Kidney (tissue), 14 donors: ENCODE results near the gene IPO11. TPM values are rescaled to one million over a fixed set of nuclear protein-coding genes. Genes with fewer than 3 reads are reported as not detected.

Experiments
- DNase-seq, 5 donors: peaks; one replicate each; pipeline ENCODE4 v3.0.0-alpha.2; 2013 to 2020
- FAIRE-seq: peaks from 2 replicates; lab custom pipeline; 2012; peaks lifted over from hg19 to GRCh38; lab: Jason Lieb, UNC
- H3K27ac ChIP-seq, 2 donors: one replicate each; pipeline ENCODE4 v1.7.0; 2013; ENCODE audit warnings: low read depth in 2 of 2, low read length in 2 of 2, inconsistent platforms in 1 of 2
- H3K27me3 ChIP-seq: one replicate; pipeline ENCODE4 v1.7.1; 2013; ENCODE audit warnings: low read length, inconsistent platforms; ENCODE audit not compliant: control insufficient read depth, insufficient read depth
- H3K36me3 ChIP-seq, 3 donors: one replicate each; pipeline versions ENCODE4 v1.7.0 to v1.7.1; 2013; ENCODE audit warnings: low read length in 3 of 3, control low read depth in 1 of 3, inconsistent platforms in 1 of 3; ENCODE audit not compliant: insufficient read depth in 3 of 3, control insufficient read depth in 2 of 3
- H3K4me1 ChIP-seq, 3 donors: one replicate each; pipeline versions ENCODE4 v1.7.0 to v1.7.1; 2013; ENCODE audit warnings: low read length in 3 of 3, inconsistent platforms in 1 of 3, low read depth in 1 of 3; ENCODE audit not compliant: control insufficient read depth in 2 of 3, insufficient read depth in 2 of 3
- H3K4me3 ChIP-seq, 3 donors: one replicate each; pipeline versions ENCODE4 v1.7.0 to v1.8.1; 2013; ENCODE audit warnings: low read length in 3 of 3, control low read depth in 1 of 3, inconsistent platforms in 1 of 3
- H3K9ac ChIP-seq, 3 donors: one replicate each; pipeline versions ENCODE4 v1.7.0 to v1.7.1; 2013; ENCODE audit warnings: low read length in 3 of 3, control low read depth in 1 of 3, inconsistent platforms in 1 of 3
- H3K9me3 ChIP-seq, 3 donors: one replicate each; pipeline versions ENCODE4 v1.7.0 to v1.7.1; 2013; ENCODE audit warnings: low read length in 3 of 3, control low read depth in 1 of 3, inconsistent platforms in 1 of 3; ENCODE audit not compliant: control insufficient read depth in 2 of 3, insufficient read depth in 1 of 3
- intact Hi-C: fragments of 100-400 bp; cut with DNase I; formaldehyde crosslinking; loops from one replicate; pipeline ENCODE4 v1.11.1; 2022
- polyA plus RNA-seq: library from polyadenylated mRNA; stranded (reverse); fragments of 350-450 nt; fragmentation: Illumina TruSeq; extraction: RNeasy Lipid Tissue Mini Kit (QIAGEN cat#74804); gene quantifications from one replicate; pipeline ENCODE4 v1.2.3, GENCODE V29; 2014; ENCODE audit warnings: low read depth, low replicate concordance; ENCODE audit not compliant: insufficient read depth
- total RNA-seq: library from RNA; stranded (reverse); fragmentation: NEBNext Ultra II Directional; extraction: Animal tissue kit (Norgen Biotek cat#: 25700); gene quantifications from one replicate; pipeline ENCODE4 v1.2.1, GENCODE V29; 2021
- TF ChIP-seq, protein P1 (sequence below): IDR thresholded peaks from 3 replicates; pipeline ENCODE4 v1.5.1; 2012; ENCODE audit warnings: mild to moderate bottlenecking, moderate library complexity, borderline replicate concordance; ENCODE audit not compliant: insufficient read depth; ENCODE audit errors: extremely low read depth
- donor health status: control.
- donor health status: control.
- donor health status: control.
- donor health status: control.
- donor health status: control.
- donor health status: DM: yes; HTN: yes; CAD: no.
- donor health status: Normal renal cell carcinoma (clear cell type).

Gene IPO11
- total and polyA plus RNA-seq, 2 donors from 2014 or later, result 18.5 to 36.1 TPM

- DNase-seq (no peak), FAIRE-seq (no peak)
- H3K4me3 ChIP-seq, result no peak overlapping the region
- H3K9ac ChIP-seq, result no peak overlapping the region
- no peaks in the 10 kb centered on the region for H3K27me3 ChIP-seq
- intact Hi-C loops, result no loop called here
- no peak overlapping the region for H3K27ac ChIP-seq
- H3K36me3 ChIP-seq, result no peaks in the 10 kb centered on the region
- no peaks in the 10 kb centered on the region for H3K9me3 ChIP-seq
- no peaks in the 10 kb centered on the region for H3K4me1 ChIP-seq
- TF ChIP-seq, protein P1, sequence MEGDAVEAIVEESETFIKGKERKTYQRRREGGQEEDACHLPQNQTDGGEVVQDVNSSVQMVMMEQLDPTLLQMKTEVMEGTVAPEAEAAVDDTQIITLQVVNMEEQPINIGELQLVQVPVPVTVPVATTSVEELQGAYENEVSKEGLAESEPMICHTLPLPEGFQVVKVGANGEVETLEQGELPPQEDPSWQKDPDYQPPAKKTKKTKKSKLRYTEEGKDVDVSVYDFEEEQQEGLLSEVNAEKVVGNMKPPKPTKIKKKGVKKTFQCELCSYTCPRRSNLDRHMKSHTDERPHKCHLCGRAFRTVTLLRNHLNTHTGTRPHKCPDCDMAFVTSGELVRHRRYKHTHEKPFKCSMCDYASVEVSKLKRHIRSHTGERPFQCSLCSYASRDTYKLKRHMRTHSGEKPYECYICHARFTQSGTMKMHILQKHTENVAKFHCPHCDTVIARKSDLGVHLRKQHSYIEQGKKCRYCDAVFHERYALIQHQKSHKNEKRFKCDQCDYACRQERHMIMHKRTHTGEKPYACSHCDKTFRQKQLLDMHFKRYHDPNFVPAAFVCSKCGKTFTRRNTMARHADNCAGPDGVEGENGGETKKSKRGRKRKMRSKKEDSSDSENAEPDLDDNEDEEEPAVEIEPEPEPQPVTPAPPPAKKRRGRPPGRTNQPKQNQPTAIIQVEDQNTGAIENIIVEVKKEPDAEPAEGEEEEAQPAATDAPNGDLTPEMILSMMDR, result no peak
Observed at GRCh38 chr5:62645223-62645622, 232.7 kb downstream of the IPO11 start.

DNA sequence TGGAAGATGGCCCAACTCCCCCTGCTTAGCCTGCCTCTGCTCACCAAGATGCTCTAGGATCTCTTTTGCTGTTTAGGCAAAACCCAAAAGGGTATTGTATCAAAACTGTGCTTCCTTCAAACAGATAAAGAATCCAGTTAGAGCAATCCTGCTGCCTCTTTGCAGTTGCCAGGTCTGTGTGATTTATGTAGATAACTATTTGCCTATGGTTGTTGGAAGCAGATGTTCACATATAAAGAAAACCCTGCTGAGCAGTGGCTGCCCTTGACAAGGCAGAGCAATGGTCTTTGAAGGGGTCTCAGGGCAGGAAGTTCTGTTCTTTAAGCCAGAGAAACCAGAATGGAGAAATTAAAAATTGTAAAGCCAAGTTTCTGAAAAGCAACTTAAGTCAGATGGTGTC lies 234.7 kb downstream of the IPO11 start:
- DNase-seq (no peak), FAIRE-seq (no peak)
- H3K4me3 ChIP-seq, result no peak overlapping the region
- H3K9ac ChIP-seq, result no peak overlapping the region
- no peak overlapping the region for H3K27ac ChIP-seq
- TF ChIP-seq, protein P1, result no peak
- H3K9me3 ChIP-seq, result no peaks in the 10 kb centered on the region
- no peaks in the 10 kb centered on the region for H3K4me1 ChIP-seq
- no peaks in the 10 kb centered on the region for H3K27me3 ChIP-seq
- no peaks in the 10 kb centered on the region for H3K36me3 ChIP-seq
- intact Hi-C loops, result no loop called here

DNA sequence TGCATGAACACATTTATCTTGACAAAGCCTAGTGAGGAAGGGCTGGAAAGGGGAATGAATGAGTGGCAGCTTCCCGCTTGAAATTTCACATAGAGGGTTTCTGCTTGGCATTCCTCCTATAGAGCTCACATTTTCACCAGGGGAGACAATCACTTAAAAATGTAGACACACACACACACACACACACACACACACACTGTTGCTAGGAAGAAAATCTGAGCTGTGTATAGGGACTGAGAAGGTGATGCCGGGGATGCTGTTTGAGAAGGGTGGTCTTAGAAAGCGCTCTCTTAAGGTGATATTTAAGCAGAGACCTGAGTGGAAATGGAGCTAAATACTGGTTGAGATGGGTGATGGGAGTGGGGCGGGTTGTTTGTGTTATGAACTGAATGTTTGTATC lies 236.5 kb downstream of the IPO11 start:
- Histone ChIP-seq H3K36me3 (no peaks in the 10 kb centered on the region), H3K9ac (no peak overlapping the region), H3K4me1 (no peaks in the 10 kb centered on the region), H3K27me3 (no peaks in the 10 kb centered on the region), H3K9me3 (no peaks in the 10 kb centered on the region), H3K27ac (no peak overlapping the region), H3K4me3 (no peak overlapping the region)
- FAIRE-seq, result no peak
- DNase-seq, result no peak
- intact Hi-C loops, result no loop called here
- TF ChIP-seq, protein P1, result no peak

GRCh38 chr5:62649476-62650113 lies 237.0 kb downstream of the IPO11 start:
- no peak for DNase-seq

More at GRCh38 chr5:62649476-62650113, 237.0 kb downstream of the IPO11 start:
- no peak for FAIRE-seq
- Histone ChIP-seq H3K9me3 (no peaks in the 10 kb centered on the region), H3K9ac (no peak overlapping the region), H3K4me3 (no peak overlapping the region), H3K27ac (no peak overlapping the region), H3K36me3 (no peaks in the 10 kb centered on the region), H3K4me1 (no peaks in the 10 kb centered on the region), H3K27me3 (no peaks in the 10 kb centered on the region)
- intact Hi-C loops, result no loop called here
- TF ChIP-seq, protein P1, result no peak
